HG02981 (cell line): ENCODE results near the gene CIDEC.

Experiments
- ATAC-seq: cut with Tn5 transposase; IDR thresholded peaks from one replicate; pipeline ENCODE4 v1.9.1; 2021; ENCODE audit warnings: mild to moderate bottlenecking, moderate library complexity; ENCODE audit not compliant: unreplicated experiment

Gene CIDEC

DNA sequence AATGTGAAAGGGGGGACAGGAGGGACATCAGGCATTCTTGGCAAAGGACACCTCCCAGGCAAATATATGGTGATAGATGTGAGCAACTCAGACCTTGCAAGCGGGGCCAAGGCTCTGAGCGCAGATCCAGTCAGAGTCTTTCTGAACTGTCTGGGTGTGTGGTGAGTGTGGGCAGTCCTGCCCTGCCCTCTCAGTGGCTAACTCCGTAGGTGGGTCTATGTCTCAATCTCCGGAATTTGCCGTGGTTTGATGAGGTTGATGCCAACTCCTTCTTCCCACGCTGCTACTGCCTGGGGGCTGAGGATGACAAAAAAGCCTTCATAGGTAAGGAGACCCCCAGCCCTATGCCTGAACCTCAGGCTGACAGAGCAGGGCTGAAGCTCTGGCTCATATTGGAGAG, 62.6 kb downstream of the CIDEC start:
- no peak for ATAC-seq
